Colonic mucosa (tissue), 4 donors: ENCODE results near the gene LCP2. TPM values are rescaled to one million over a fixed set of nuclear protein-coding genes. Genes with fewer than 3 reads are reported as not detected.
A peak's percentile ranks its signal among the peaks of the same experiment; 100 is the strongest.

Experiments used
- DNase-seq: peaks from one replicate; pipeline ENCODE4 v3.0.0-alpha.2; 2020
- H3K27ac ChIP-seq: fragments of 200-600 bp; one replicate; pipeline ENCODE4 v1.8.0; 2021
- H3K27me3 ChIP-seq: fragments of 200-600 bp; one replicate; pipeline ENCODE4 v1.8.0; 2021
- H3K36me3 ChIP-seq: fragments of 200-600 bp; one replicate; pipeline ENCODE4 v1.8.0; 2021
- H3K4me1 ChIP-seq: fragments of 200-600 bp; one replicate; pipeline ENCODE4 v1.8.0; 2021; ENCODE audit warnings: mild to moderate bottlenecking
- H3K4me3 ChIP-seq: fragments of 200-600 bp; one replicate; pipeline ENCODE4 v1.8.0; 2021
- H3K9ac ChIP-seq, 2 donors: one replicate each; pipeline ENCODE4 v1.7.0; 2013; ENCODE audit warnings: control low read depth in 2 of 2, low read depth in 2 of 2, low read length in 2 of 2
- H3K9me3 ChIP-seq: fragments of 200-600 bp; one replicate; pipeline ENCODE4 v1.8.0; 2021
- CTCF ChIP-seq: fragments of 200-600 bp; IDR thresholded peaks from one replicate; pipeline ENCODE4 v1.8.0; 2022; ENCODE audit warnings: antibody characterized with exemption, mild to moderate bottlenecking
- intact Hi-C: fragments of 100-400 bp; cut with DNase I; formaldehyde crosslinking; loops from one replicate; pipeline ENCODE4 v1.14.1; 2022
- total RNA-seq, 2 donors: library from RNA; stranded (reverse); fragmentation: NEBNext Ultra II Directional in 1 of 2; extraction: Animal tissue kit (Norgen Biotek cat#: 25700) in 1 of 2; gene quantifications; one replicate each; pipeline ENCODE4 v1.2.1, GENCODE V29; 2021
- donor health status: healthy.
- donor health status: DM: no; HTN: no; CAD: no.
- donor health status: DM: no; HTN: no; CAD: no.

Gene LCP2
- total RNA-seq, 2 donors from 2014 or later, result 8.0 to 13.4 TPM

GRCh38 chr5:170341545-170341944 is 44.0 kb upstream of the LCP2 start:
- H3K36me3 ChIP-seq, result no peaks in the 10 kb centered on the region
- no peak for TF ChIP-seq CTCF
- H3K27me3 ChIP-seq, result no peaks in the 10 kb centered on the region
- DNase-seq, result no peak
- no peaks in the 10 kb centered on the region for H3K9me3 ChIP-seq
- no peaks in the 10 kb centered on the region for H3K4me1 ChIP-seq
- H3K9ac ChIP-seq, result no peak overlapping the region
- no peak overlapping the region for H3K4me3 ChIP-seq
- intact Hi-C loops, result no loop called here
- H3K27ac ChIP-seq, result no peak overlapping the region

GRCh38 chr5:170339780-170340167 is 42.2 kb upstream of the LCP2 start:
- no peak for TF ChIP-seq CTCF
- Histone ChIP-seq H3K36me3 (no peaks in the 10 kb centered on the region), H3K27me3 (no peaks in the 10 kb centered on the region), H3K27ac (no peak overlapping the region), H3K9ac (no peak overlapping the region), H3K9me3 (no peaks in the 10 kb centered on the region), H3K4me3 (no peak overlapping the region), H3K4me1 (no peaks in the 10 kb centered on the region)
- intact Hi-C loops, result no loop called here
- no peak for DNase-seq

- Histone ChIP-seq H3K27ac (no peak overlapping the region), H3K9me3 (no peaks in the 10 kb centered on the region), H3K27me3 (no peaks in the 10 kb centered on the region), H3K4me3 (no peak overlapping the region), H3K36me3 (no peaks in the 10 kb centered on the region), H3K4me1 (no peaks in the 10 kb centered on the region), H3K9ac (no peak overlapping the region)
- TF ChIP-seq CTCF, result peak; percentile 30
- peak; percentile 27 for DNase-seq
- intact Hi-C loops, result no loop called here
Observed at GRCh38 chr5:170338933-170339779, 41.6 kb upstream of the LCP2 start.

GRCh38 chr5:170338291-170338690 is 40.7 kb upstream of the LCP2 start:
- no peaks in the 10 kb centered on the region for H3K9me3 ChIP-seq
- no peak overlapping the region for H3K9ac ChIP-seq
- no peaks in the 10 kb centered on the region for H3K36me3 ChIP-seq
- DNase-seq, result no peak
- no peak overlapping the region for H3K4me3 ChIP-seq
- TF ChIP-seq CTCF, result no peak
- intact Hi-C loops, result no loop called here
- H3K27me3 ChIP-seq, result no peaks in the 10 kb centered on the region
- H3K27ac ChIP-seq, result no peak overlapping the region
- H3K4me1 ChIP-seq, result no peaks in the 10 kb centered on the region

GRCh38 chr5:170337045-170337733 is 39.6 kb upstream of the LCP2 start:
- TF ChIP-seq CTCF, result no peak
- intact Hi-C loops, result no loop called here

More at GRCh38 chr5:170337045-170337733, 39.6 kb upstream of the LCP2 start:
- H3K9me3 ChIP-seq, result no peaks in the 10 kb centered on the region
- H3K36me3 ChIP-seq, result no peaks in the 10 kb centered on the region
- H3K4me3 ChIP-seq, result no peak overlapping the region
- no peaks in the 10 kb centered on the region for H3K27me3 ChIP-seq
- H3K27ac ChIP-seq, result no peak overlapping the region
- no peaks in the 10 kb centered on the region for H3K4me1 ChIP-seq
- no peak overlapping the region for H3K9ac ChIP-seq
- DNase-seq, result no peak
